GM21717 (cell line): ENCODE data around the gene SLIT1.
"Not testable (repeated sequence)": the region's sequence is repeated elsewhere in the genome, so short reads cannot be mapped to it uniquely, and the experiment has no call there.

ENCODE experiments used
- ATAC-seq: cut with Tn5 transposase; IDR thresholded peaks from one replicate; pipeline ENCODE4 v1.9.1; 2021; ENCODE audit warnings: mild to moderate bottlenecking, moderate library complexity; ENCODE audit not compliant: unreplicated experiment

The SLIT1 gene

DNA sequence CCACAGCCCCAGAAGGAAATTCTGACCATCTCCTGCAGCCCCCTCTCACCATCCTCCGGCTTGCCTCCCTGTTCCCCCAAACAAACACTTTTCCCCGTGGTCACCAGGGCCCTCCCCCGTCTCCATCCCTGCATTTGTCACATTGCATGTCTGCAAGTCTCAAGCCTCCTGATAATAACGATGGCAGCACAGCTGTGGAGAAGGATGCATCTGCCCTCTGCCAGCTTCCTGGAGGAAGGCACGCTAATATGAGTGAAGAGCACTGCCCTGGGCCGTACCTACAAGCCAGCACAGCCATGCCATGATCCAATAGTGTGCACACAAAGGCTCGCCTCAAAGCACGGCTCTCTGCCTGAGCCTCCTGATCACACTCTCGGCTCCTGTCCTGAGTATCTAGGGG lies 98.5 kb downstream of the SLIT1 start:
- no peak for ATAC-seq

DNA sequence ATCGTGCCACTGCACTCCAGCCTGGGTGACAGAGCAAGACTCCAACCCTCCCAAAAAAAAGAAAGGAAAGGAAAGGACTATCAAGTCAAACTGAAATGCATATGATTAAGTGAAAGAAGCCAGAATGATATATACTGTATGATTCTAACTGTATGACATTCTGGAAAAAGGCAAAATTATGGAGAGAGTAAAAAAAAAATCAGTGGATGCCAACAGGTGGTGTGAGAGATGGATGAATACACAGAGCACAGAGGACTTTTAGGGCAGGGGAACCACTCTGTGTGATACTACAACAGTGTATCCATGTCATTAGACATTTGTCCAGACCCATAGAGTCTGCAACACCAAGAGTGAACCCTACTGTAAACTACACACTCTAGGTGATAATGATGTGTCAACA lies 99.2 kb downstream of the SLIT1 start:
- no peak for ATAC-seq

DNA sequence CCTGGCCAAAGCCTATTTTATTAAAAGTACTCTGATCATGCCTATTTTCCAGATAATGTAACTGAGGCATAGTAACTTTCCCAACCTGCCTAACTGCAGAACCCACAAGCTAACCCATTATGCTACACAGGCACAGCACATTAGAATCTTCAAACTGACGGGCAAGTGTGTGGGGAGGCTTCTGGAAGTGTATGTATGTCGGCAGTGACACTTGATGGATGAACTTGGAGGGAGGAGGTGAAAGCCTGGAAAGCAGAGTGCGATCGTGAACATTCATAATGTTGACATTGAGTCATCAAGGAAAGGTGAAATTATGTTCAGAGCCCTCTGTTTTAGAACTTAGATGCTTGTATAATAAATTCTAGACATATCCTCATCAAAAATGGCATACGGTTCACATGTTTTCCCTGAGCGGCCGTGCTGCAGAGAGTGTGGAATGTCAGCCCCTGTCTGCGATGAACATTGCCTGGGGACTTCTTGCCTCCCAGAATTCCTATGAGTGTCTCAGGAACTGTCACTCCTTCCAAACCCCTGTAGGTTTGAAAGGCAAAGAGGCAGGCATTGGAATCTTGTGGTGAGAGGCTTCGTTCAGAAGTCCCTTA lies 102.4 kb downstream of the SLIT1 start:
- ATAC-seq = no peak

DNA sequence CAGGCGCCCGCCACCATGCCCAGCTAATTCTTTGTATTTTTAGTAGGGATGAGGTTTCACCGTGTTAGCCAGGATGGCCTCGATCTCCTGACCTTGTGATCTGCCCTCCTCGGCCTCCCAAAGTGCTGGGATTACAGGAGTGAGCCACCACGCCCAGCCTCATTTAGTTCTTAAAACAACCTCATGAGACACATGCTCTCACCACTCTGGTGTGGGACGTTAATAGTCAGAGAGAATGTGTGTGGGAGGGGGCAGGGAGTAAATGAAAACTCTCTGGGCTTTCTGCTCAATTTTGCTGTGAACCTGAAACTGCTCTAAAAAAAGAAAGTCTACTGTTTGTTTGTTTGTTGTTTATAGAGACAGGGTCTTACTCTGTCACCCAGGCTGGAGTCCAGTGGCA lies 103.2 kb downstream of the SLIT1 start:
- ATAC-seq = not testable (repeated sequence)

DNA sequence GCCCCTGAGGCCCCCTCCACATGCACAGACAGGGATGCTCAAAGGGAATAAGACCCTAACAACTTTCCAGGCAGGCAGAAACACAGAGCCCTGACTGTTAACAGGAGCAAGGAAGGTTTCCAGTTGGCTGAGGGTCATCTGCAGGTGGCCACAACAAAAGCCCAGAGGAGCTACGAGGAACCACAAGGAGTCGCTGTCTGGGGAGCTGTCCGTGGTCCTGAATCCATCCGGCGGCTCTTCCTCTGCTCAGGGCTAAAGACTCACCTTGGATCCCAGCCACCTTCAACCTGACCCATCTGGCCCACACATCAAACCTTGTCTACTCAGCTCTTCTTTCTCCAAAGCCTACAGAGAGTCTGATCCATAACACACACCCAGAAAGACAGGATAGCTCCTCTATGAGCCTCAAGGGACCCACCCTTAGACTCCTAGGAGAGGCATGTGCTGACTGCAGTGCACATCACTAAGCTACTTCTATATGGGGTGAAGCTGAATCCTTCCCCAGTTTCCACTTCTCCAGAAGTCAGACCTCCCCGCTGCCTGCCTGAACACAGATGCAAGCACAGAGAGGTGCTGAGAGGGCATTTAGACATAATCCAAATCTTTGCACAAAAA lies 104.0 kb downstream of the SLIT1 start:
- no peak for ATAC-seq

DNA sequence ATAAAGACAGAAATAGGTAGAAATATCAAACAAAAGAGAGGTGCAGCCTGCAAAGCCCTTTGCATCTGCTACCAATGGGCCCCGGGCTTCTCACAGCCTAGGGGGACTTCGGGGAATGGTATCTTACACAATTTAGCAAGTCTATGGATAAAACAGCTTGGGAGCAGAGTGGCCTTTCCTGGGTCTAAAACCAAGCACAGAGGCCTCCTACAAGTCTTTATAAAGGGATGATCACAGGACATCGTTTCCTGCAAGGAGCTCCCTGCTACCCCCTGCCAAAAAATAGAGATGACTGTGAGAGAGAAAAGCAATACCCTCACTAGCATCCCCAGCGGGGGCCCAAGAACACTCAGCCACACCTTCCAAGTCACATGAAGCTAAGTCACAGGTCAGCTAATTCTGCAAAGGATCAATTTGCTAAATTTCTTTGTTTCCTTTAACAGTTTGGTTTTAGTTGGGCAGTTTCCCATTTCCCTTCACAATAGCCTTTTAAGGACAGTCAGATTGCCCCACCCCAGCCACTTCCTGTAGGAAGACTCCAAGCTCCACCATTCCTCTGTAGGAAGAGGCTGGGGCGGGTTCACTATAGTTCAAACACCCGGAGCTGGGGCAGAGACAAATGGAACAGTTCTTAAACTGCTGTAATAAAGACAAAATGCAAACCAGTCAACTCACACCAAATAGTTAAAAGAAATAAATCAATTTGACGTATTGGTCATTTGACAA lies 105.5 kb downstream of the SLIT1 start:
- ATAC-seq = no peak

DNA sequence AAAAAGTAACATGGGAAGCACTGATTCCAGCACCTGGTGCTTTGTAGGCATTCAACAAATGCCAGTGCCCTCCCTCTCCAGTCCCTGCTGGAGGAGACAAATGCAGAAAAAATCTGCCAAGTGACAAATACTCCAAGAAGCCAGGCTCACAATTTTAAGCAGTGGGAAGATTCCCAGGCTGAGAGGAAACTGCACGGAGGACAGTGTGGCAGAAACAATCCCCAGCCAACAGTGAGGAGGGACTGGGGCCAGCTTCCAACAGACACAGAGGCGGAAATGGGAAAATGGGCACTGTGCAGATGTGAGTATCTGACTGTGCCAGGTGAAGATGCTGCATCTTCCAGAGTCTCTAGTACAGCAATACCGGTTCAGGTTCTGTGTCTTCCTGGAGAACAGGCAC lies 106.3 kb downstream of the SLIT1 start:
- ATAC-seq = no peak

DNA sequence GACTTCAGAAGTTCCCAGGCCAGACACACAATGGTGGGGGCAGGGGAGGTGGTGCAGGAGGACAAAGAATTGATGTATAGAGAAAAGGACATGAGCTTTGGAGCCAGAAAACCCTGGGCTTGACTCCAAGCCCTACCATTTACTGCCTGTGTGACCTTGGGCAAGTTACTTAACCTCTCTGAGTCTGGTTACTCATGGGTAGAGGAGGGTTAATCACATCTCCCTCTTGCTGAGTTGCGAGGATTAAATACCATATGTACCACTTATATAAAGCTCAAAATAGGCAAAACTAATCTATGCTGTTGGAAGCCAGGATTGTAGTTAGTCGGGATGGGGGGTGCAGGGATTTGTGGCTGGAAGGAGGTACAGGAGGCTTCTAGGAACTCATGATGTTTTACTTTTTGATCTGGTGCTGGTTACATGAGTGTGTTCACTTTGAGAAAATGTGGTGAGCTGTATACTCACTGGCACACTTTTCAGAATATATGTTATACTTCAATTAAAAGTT lies 106.8 kb downstream of the SLIT1 start:
- no peak for ATAC-seq

DNA sequence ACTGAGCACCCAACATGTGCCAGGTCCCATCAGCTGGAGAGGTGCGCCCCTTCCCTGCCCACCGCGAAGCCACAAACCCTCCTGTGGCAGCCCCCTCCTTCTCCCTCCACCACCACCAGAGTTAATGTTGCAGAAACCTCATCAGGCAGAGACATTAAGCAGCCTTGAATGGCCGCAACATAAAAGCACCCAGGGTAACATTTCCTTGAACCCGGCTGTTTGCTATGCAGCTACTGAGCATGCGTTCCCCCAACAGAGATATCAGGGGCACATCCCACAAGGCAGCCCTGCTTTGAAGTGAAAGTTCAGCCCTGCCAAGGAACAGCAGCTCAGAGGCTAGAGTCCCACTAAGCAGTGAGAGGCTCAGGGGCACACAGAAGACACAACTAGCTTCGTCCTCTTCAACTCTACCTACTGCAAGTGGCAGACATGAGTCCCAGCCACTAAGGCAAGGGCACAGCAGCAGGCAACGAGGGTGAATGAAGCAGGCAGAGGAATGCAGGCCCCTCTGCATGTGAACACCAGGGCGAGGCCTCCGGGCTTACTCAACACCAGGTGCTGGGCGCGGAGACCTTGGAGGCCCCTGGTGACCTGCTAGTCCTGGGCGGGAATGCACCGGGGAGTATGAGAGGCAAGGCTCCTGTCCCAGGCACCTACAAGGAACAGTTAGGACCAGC lies 107.4 kb downstream of the SLIT1 start:
- no peak for ATAC-seq

DNA sequence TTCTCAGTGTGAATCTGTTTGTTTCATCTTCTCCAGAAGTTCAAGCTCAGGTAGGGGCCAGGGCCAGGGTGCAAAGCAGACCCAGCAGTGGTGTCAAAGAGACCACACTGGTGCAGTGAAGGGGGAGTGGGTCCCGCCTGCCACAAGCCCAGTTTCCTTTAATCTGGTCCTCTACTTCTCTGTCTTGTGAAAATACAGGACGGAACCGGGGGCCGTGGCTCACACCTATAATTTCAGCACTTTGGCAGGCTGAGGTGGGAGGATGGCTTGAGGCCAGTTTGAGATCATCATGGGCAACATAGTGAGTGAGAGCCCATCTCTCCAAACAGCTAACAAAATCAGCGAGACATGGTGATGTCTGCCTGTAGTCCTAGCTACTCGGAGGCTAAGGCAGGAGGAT lies 109.0 kb downstream of the SLIT1 start:
- ATAC-seq = no peak

DNA sequence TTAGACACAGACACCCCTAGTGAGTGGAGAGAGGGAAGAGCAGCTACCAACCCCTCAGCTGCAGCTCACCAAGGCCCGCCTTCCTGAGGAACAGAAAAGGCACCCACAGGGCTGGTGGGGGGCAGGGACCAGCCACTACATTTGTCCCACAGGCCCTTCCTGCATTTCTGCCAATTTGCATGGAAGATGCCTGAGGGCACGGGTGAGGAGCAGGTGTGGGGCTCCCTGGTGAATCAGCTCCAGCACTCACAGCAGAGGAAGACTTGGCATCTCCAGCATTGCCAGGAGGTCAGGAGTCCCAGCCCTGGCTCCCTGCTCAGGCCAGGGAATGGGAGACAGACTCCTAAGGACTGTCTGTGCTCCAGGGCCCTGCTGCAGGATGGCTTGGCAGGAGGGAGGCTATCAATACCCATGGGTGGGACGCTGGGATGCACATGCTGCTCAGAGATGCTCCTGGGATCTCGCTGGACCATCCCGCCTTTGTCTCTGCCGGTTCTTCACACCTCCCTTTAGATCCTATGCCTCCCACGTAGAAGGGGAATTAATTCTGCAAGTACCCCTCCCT lies 109.7 kb downstream of the SLIT1 start:
- no peak for ATAC-seq

DNA sequence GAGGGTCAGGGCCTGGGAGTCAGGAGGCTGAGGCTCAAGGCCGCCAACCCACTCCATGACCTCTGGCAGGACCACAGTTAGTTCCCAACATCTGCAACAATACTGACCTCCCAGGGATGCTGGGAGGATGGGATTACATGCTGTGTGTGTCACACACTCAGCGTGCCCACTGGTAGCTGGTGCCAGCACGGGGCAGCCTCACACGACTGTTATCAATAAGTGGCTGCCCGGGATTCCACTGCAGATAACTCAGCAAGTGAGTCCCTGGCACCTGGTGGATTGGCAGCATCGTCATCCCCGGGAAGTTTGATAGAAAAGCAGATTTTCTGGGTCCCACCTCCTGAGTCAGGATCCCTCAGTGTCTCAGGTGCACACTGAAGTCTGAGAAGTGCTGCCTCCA lies 110.3 kb downstream of the SLIT1 start:
- no peak for ATAC-seq

DNA sequence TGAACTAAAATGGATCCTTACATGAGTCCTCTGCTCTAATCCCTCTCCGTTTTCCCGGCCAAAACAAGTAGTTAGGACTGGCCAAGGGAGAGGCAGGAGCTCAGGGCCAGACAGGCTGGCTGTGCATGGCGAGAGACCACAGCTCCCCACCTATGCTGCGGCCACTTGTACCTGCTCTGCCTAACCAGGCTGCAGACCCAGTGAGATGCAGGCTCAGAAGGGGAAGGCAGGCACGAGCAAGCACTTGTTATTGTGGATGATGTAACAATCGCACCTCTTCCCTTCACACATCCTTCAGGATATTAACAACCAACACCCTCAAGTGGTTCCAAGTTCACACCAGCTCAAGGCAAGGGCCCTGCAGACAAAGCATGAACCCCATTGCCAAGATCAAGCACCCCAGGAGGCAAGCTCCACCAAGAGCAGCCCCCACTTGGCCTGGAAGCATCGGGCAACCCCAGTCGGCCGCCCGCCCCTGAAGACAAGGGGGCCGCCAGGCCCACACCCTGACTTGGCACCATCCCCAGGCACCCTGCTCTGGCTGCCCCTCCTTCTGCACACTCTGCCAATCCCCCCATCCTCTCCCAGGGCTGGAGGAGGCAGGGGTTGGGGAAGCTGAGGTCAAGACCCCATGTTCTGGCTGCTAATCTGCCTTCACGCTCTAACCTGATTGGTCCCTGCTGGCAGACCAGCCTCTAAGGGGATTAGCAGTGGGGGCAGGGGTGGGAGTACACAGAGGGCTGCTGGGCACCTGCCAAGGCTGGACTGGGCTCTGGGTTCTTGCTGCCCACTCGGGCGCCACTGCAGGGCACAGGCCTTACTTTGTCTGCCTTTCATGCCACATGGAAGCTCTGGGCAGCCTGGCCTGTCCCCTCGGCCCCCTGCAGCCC lies 111.3 kb downstream of the SLIT1 start:
- ATAC-seq = no peak

DNA sequence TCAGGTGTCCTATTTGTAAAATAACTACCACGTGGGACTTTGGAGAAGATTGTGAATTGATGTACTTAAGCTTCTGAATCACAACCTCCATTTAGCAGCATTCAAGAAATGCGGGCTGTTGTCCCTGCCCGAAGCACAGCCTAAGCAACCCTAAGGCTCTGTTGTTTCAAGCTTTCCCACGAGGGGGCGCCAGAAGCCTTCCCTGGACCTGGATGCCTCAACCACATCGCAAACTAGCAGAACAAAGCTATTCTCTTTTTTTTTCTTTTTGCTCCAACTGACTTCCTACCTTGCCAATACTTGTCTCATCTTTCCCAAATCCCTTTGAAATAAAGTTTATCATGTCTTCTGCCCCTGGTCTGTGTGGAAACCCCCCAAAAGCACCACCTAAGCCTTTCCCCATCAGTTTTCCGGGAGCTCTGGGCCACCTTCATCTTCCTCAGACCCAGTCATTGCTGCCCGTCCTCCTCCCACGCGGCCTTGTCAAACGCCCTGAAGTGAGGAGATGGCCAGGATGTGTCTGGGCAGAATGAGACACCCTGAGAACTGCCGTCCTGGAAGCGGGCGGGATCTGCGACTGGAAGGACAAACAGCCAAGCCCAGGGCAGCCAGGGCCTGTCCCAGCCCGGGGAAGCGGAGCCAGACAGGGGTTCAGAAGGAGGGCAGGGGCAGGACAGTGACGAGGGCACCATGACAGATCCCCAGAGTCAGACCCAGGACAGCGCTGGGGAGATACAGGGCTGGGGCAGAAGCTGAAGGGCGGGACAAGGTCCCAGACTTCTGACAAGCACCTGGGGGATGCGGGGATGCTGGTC lies 112.7 kb downstream of the SLIT1 start:
- no peak for ATAC-seq

DNA sequence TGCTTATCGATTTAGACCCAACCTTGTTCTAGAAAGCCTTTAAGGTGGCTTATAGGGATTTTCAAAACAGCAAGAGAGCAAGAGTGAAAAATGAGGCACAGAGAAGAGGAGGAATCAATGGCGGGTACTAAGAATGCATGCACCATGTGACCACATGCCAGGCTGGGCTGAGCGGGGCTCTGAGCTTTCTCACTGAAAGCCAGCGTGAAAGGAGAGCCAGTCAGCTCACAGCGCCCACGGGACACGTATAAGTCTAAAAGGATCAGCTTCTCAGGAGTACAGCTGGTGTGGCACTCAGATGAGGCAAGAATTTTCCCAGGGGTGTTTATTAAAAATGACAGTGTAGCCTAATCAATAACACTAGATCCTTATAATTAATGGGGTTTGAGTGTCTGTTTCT lies 114.3 kb downstream of the SLIT1 start:
- ATAC-seq = no peak

DNA sequence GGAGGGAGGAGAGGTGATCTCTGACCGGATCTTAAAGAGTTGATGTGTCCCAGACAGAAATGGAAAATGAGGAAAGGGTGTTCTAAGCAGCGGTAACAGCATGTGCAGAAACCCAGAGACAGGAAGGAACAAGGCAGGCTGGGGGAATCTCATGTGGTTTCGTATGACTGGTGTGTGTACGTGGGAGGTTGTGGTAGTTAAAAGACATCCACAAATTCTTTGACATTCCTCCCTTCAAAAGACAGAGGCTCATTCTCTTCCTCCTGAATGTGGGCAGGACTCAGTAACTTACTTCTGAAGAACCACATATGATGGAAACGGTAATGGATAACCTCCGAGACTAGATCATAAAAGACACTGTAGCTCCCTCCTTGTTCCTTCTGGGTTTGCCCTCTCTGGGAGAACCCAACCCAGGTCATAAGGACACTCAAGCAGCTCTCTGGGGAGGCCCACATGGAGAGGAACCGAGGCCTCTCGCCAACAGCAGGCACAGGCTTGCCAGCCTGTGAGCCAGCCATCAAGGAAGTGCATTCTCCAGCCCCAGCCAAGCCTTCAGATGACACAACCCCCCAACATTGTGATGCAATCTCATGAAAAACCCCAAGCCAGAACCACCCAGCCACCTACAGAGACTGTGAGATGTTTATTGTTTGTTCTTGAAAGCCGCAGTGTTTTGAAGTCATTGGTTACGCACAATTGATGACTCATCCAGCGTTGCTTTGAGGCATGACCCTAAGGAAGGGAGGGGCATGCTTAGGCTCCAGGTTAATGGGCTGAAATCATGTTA lies 116.0 kb downstream of the SLIT1 start:
- ATAC-seq = no peak

DNA sequence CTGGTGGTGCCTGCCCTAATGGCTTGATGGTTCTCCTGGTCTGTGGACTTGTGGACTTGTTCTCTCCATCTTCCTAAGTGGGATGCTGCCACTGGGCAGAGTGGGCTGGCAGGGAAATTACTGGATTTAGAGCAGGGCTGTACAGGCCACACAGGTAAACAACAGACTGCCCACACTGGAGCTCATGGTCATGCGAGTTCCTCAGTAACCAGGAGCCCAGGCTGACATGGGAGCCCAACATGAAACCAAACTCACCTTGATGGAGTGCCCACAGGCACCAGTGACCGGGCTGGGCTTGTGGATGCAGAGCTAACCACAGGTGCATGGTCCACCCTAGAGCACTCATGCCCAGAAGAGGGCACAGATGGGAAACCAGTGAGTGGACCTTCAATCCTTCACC lies 116.7 kb downstream of the SLIT1 start:
- no peak for ATAC-seq

DNA sequence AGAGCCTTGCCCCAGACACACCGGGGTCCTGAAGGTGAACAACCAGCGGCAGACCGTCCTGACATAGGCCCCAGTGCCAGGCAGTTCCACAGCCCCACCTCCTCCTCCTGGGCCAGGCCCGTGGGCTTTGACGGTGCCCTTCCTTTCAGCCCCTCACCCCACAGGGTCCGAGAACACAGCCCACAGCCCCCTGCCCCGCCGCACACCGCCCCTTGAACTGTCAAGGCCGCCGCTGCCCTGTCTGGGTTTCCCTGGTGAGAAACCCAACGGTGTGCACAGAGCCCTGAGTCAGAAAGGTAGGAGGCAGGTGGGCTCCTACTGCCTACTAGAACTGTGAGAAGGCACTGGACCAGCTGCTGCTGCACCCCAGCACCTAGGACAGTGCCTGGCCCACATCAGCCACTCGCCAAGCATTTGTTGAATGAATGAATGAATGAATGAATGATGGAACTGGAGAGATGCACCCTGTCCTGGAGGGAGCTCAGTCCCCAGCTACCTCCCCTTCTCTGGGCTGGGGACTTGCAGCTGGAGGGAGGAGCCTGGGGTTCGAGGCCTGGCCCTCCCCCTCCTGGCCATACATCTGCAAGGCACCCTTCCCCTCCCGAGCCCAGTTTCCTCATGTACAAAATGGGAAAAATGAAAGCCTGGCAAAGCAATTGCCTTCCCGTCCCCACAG lies 117.9 kb downstream of the SLIT1 start:
- no peak for ATAC-seq
